Ishikawa (cell line): ENCODE measurements around the gene ZNF609.

Experiments used
- CEBPB ChIP-seq: IDR thresholded peaks from 2 replicates; pipeline ENCODE4 v1.6.1; 2012
- EP300 ChIP-seq: IDR thresholded peaks from 2 replicates; pipeline ENCODE4 v1.6.1; 2012; ENCODE audit warnings: borderline replicate concordance
- FOXM1 ChIP-seq: IDR thresholded peaks from 2 replicates; pipeline ENCODE4 v1.6.1; 2012; ENCODE audit warnings: low read depth, borderline replicate concordance
- RAD21 ChIP-seq: IDR thresholded peaks from 2 replicates; pipeline ENCODE4 v1.6.1; 2012; ENCODE audit warnings: low read depth
- TAF1 ChIP-seq: IDR thresholded peaks from 2 replicates; pipeline ENCODE4 v1.6.1; 2012; ENCODE audit warnings: low read depth, mild to moderate bottlenecking
- TEAD4 ChIP-seq: IDR thresholded peaks from 2 replicates; pipeline ENCODE4 v1.6.1; 2012
- YY1 ChIP-seq: IDR thresholded peaks from 2 replicates; pipeline ENCODE4 v1.6.1; 2012; ENCODE audit warnings: low read depth
- ZBTB7A ChIP-seq: IDR thresholded peaks from 2 replicates; pipeline ENCODE4 v1.6.1; 2012; ENCODE audit warnings: low read depth
- TF ChIP-seq, protein P1 (sequence below): IDR thresholded peaks from 2 replicates; pipeline ENCODE4 v1.6.1; 2012; ENCODE audit warnings: low read depth, mild to moderate bottlenecking
- TF ChIP-seq, protein P2 (sequence below): IDR thresholded peaks from 2 replicates; pipeline ENCODE4 v1.6.1; 2012

DNA sequence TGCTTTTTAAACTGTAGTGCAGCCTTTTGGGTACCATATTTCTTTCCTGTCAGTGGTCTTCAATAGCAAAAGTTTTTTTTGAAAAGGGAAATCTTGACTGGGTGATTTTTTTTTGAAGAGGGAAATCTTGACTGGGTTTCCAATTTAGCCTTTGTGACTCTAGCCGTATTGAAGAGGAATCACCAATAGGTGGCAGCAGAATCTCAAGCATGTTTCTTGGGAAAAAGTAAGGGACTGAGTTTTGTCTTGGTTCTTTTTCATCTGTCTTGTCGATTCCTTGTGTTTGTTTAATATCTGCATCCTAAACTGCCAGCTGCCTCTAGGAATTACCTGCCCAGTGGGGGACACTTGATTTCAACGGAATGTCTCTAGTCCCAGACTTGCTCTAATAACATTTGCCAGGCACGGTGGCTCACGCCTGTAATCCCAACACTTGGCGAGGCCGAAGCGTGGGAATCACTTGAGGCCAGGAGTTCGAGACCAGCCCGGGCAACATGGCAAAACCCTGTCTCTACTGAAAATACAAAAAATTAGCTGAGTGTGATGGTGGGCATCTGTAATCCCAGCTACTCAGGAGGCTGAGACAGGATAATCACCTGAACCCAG lies 225.9 kb downstream of the ZNF609 start:
- TF ChIP-seq TEAD4 (no peak), EP300 (no peak), RAD21 (peak; percentile 63), TAF1 (no peak), YY1 (no peak), CEBPB (no peak), FOXM1 (no peak), ZBTB7A (no peak)
- TF ChIP-seq, protein P1, sequence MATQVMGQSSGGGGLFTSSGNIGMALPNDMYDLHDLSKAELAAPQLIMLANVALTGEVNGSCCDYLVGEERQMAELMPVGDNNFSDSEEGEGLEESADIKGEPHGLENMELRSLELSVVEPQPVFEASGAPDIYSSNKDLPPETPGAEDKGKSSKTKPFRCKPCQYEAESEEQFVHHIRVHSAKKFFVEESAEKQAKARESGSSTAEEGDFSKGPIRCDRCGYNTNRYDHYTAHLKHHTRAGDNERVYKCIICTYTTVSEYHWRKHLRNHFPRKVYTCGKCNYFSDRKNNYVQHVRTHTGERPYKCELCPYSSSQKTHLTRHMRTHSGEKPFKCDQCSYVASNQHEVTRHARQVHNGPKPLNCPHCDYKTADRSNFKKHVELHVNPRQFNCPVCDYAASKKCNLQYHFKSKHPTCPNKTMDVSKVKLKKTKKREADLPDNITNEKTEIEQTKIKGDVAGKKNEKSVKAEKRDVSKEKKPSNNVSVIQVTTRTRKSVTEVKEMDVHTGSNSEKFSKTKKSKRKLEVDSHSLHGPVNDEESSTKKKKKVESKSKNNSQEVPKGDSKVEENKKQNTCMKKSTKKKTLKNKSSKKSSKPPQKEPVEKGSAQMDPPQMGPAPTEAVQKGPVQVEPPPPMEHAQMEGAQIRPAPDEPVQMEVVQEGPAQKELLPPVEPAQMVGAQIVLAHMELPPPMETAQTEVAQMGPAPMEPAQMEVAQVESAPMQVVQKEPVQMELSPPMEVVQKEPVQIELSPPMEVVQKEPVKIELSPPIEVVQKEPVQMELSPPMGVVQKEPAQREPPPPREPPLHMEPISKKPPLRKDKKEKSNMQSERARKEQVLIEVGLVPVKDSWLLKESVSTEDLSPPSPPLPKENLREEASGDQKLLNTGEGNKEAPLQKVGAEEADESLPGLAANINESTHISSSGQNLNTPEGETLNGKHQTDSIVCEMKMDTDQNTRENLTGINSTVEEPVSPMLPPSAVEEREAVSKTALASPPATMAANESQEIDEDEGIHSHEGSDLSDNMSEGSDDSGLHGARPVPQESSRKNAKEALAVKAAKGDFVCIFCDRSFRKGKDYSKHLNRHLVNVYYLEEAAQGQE: no peak
- TF ChIP-seq, protein P2, sequence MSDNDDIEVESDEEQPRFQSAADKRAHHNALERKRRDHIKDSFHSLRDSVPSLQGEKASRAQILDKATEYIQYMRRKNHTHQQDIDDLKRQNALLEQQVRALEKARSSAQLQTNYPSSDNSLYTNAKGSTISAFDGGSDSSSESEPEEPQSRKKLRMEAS: no peak
